Right lobe of liver (tissue), 4 donors: ENCODE data around the gene OPHN1.

ENCODE experiments used
- CTCF ChIP-seq, 4 donors: fragments of 200-600 bp in 3 of 4; fragments of 450-650 bp in 1 of 4; IDR thresholded peaks; one replicate each; pipeline versions ENCODE4 v1.5.1 to v1.8.0; 2016 to 2022; ENCODE audit warnings: antibody characterized with exemption in 4 of 4, mild to moderate bottlenecking in 2 of 4
- POLR2A ChIP-seq: fragments of 450-650 bp; IDR thresholded peaks from one replicate; pipeline ENCODE4 v1.6.1; 2017; ENCODE audit warnings: antibody characterized with exemption, mild to moderate bottlenecking
- donor health status: DM: no; HTN: no; CAD: no.
- donor health status: DM: no; HTN: no; CAD: no.
- donor health status: DM: no; HTN: yes; CAD: no.

- TF ChIP-seq CTCF (IDR thresholded peaks at IDR 0.05) = no peak
- TF ChIP-seq POLR2A = no peak
Measured at GRCh38 chrX:68193786-68194185, 239.5 kb downstream of the OPHN1 start.
